Eye (tissue), 1 donor: ENCODE data around the gene MORN1.

ENCODE experiments used
- DNase-seq: peaks from one replicate; pipeline ENCODE4 v3.0.0-alpha.2; 2015

The MORN1 gene

GRCh38 chr1:2384941-2385481 lies 6.3 kb downstream of the MORN1 start:
- no peak for DNase-seq

GRCh38 chr1:2384130-2384860 lies 7.1 kb downstream of the MORN1 start:
- DNase-seq = no peak

GRCh38 chr1:2383576-2383975 lies 7.8 kb downstream of the MORN1 start:
- DNase-seq = no peak

GRCh38 chr1:2382621-2383361 lies 8.6 kb downstream of the MORN1 start:
- DNase-seq = peak; percentile 57

GRCh38 chr1:2381741-2382620 lies 9.4 kb downstream of the MORN1 start:
- peak; percentile 89 for DNase-seq

GRCh38 chr1:2380816-2381591 lies 10.3 kb downstream of the MORN1 start:
- DNase-seq = no peak

DNA sequence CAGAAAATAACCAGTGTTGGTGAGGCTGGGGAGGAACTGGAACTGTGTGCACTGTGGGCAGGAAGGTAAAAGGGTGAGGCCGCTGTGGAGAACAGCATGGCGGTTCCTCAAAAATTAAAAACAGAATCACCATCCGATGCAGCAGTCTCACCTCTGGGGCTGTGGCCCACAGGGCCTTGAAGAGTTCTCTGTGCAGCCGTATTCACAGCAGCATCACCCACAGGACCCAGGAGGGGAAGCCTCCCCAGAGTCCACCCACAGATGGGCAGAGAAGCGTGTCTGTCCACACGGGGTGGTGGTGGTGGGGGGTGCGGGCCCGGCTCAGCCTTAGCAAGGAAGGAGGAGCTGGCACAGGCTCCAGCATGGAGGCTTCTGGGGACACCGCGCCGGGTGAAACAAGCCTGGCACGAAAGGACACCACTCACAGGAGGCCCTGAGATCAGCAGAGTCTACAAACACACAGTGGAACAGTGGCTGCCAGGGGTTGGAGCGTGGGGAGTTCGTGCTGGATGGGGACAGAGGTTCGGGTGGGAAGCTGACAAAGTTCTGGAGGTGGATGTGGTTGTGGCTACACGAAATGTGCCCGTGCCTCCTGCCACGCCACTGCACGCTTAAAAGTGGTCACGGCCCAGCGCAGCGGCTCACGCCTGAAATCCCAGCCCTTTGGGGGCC lies 11.5 kb downstream of the MORN1 start:
- DNase-seq = no peak

- DNase-seq = no peak
These were observed 12.2 kb downstream of the MORN1 start for GRCh38 chr1:2378956-2379732.

- no peak for DNase-seq
These were observed 12.9 kb downstream of the MORN1 start for GRCh38 chr1:2378441-2378851.

DNA sequence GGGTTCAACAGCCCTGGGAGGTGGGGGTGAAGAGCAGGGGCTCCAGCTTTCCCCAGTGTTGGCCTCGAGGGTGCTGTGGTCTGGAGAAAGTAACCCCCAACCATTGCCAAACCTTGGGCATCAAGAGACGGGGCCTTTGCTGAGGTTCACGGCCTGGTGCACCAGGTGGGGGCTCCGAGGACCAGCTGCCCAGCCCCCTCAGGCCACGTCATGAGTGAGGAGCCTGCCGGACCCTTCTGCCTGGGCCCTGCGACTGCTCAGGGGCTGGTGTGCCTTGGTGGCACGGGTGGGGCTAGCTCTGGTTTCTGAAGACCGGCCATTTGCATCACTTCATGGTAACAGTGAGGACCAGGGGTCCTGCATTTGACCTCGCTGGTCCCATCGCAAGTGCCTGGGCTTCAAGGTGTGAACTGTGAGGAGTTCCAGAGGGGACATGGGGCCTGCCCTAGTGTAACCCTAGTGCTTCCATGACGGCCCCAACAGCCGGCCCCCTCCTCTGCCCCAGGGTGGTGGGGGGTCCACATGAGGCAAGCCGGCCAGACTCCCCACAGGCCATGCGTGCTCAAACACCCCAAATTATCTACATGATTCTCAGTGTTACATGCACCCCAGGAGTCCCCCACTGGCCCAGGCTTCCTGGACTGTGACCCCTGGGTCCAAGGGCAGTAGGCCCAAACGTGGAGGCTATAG lies 13.5 kb downstream of the MORN1 start:
- DNase-seq = no peak

DNA sequence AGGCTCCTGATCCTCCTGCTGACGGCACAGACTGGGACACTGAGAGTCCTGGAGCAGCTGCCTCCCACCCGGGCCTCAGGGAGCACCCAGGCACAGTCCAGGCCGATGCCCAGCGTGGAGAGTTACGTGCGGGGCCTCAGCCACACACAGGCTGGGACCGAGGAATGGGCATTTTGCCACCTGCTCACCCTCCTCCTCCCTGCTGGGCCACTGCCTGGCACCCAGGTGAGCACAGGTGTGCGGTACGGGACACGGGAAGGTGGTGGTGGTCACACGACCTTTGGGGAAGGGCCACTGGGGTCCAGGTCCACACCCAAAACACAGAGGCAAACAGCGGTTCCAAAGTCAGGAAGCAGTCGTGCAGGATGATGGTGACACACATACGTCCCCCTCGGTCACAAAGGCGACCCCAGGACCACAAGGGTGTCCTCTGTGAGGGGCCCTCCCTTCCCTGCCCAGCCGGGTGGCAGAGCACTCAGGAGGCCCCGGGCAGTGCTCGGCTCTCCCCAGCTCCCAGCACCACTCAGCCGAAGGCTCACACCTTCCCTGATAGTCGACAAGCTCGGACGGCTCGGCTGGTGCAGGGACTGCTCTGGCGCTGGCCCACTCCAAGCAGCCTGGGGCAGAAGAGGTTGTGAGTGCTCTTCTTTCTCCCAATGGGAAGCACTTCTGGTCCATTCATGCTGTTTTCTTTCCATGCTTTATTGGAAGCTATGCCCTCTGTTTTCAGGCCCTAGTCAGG lies 14.3 kb downstream of the MORN1 start:
- DNase-seq = no peak

- no peak for DNase-seq
These were observed 15.1 kb downstream of the MORN1 start for GRCh38 chr1:2376261-2376741.

DNA sequence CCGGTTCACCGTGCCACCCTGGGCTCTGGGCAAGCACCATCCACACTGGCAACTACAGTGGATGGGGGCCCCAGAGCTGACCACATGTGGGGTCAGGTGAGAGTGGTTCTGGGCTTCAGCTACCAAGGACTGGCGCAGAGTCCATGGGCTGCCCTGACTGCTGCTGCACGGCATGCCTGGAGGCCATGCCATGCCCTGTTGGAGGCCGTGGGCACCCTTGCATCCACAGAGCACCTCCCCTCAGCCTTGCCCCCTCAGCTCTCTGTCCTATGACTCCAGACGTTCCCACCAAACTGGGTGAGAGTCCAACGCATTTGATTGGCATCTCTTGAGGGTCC lies 15.5 kb downstream of the MORN1 start:
- no peak for DNase-seq

DNA sequence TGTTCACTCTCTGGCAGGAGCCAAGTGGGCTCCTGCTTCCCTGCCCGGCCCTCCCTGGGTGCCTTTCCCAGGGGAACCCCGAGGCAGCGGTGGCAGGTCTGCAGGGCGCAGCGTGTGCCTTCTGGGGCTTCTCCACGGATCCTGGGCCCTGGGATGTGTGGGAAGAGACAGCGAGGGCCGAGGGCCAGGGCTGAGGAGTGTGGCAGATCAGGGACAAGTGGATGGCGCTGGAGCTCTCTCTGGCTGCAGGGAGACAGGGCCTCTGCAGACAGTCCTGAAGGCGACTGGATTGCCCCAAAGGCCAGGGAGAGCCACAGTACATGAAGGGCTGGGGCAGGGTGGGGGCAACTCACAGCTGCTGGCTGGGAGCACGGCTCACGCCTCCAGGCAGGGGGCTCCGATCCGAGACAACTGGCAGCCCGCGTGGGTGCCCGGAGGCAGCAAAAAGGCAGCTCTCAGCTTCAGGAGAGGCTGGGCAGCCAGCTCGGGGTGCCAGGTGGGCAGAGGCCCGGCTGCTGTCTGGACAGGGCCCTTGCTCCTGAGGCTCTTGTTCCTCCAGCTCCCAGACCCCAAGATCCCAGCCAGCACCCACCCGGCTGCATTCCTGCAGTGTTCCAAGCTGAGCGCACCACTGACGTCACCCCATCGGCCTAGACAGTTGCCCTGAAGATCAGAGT lies 16.0 kb downstream of the MORN1 start:
- no peak for DNase-seq

DNA sequence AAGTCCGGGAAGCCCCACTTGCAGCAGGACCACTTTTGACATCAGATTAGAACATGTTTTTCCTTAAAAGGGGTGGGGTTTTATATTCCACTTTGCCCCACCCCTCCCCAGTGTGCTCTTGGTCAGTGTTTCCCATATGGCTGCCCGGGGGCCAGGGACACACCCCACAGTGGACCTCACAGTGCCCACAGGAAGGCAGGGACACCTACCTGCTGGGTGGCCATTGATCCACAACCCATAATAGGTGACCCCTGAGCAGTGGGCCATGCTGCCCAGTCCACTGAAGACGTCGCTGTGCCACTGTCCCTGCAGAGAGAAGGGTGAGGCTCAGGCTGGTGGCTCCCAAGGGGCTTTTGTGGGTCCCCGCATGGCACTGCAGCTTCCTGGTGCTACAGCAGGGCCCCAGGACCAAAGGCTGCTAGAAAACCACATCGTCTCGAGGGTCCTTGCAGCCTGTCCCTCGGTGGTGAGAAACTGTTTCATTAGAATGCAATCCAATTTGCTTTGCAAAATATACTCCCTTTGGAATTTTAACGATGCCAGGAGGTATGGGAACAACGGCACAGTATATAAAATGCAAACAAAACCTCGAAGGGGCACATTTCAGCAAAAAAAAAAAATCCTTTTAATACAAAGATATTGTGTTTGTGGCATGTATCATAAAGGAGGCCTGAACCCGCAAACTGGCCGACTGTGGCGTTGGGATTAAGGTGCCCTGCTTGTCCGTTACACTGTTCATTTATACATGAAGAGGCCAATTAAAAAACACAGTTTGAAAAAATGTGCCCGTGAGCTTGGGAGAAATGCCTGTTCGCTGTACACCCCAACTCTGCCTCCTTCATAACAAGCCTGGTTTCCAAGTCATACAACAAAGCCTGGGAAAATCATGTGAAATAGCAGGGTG lies 16.9 kb downstream of the MORN1 start:
- no peak for DNase-seq

- DNase-seq = no peak
These were observed 17.7 kb downstream of the MORN1 start for GRCh38 chr1:2373551-2374251.
